Epithelial cell of proximal tubule (primary cell): ENCODE measurements around the gene RAP1A. TPM values are rescaled to one million over a fixed set of nuclear protein-coding genes. Genes with fewer than 3 reads are reported as not detected.

Experiments used
- DNase-seq: peaks from one replicate; pipeline ENCODE4 v3.0.0-alpha.2; 2011; ENCODE audit warnings: low read depth
- H3K4me3 ChIP-seq: 2 replicates; pipeline ENCODE4 v1.5.1; 2011; ENCODE audit warnings: low read depth, mild to moderate bottlenecking, low read length
- total RNA-seq: library from RNA; depleted of rRNA; stranded (reverse); fragments of >200 nt; gene quantifications from 2 replicates; pipeline ENCODE4 v1.2.3, GENCODE V29; 2015
- TF ChIP-seq, protein P1 (sequence below): conservative IDR thresholded peaks from 2 replicates; pipeline ENCODE4 v1.5.1; 2012; ENCODE audit warnings: low read depth, mild to moderate bottlenecking, low read length

The RAP1A gene
- total RNA-seq, 1 donor from 2014 or later: 25.7 TPM

DNA sequence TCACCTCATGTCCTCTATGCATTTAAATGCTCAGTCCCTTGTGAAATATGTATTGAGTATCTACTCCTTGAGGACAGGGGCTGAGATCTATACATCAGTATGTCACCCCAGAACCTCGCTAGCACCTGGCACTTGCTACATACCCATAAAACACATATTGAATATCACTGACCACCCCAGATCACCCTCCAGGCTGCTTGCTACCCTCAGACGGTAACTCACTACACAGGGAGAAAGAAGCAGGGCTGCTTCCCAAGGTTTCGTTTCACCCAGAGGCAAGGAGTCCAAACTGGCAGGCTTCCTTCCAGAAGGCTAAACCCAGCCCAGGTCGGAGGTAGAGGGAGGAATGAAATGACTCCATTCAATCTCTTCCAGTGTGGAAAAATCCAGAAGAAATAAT, 111.1 kb downstream of the RAP1A start:
- H3K4me3 ChIP-seq: no peak overlapping the region
- no peak for DNase-seq
- TF ChIP-seq, protein P1, sequence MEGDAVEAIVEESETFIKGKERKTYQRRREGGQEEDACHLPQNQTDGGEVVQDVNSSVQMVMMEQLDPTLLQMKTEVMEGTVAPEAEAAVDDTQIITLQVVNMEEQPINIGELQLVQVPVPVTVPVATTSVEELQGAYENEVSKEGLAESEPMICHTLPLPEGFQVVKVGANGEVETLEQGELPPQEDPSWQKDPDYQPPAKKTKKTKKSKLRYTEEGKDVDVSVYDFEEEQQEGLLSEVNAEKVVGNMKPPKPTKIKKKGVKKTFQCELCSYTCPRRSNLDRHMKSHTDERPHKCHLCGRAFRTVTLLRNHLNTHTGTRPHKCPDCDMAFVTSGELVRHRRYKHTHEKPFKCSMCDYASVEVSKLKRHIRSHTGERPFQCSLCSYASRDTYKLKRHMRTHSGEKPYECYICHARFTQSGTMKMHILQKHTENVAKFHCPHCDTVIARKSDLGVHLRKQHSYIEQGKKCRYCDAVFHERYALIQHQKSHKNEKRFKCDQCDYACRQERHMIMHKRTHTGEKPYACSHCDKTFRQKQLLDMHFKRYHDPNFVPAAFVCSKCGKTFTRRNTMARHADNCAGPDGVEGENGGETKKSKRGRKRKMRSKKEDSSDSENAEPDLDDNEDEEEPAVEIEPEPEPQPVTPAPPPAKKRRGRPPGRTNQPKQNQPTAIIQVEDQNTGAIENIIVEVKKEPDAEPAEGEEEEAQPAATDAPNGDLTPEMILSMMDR: no peak

GRCh38 chr1:111731956-111732355, 112.4 kb downstream of the RAP1A start:
- no peak overlapping the region for H3K4me3 ChIP-seq
- TF ChIP-seq, protein P1: no peak

DNA sequence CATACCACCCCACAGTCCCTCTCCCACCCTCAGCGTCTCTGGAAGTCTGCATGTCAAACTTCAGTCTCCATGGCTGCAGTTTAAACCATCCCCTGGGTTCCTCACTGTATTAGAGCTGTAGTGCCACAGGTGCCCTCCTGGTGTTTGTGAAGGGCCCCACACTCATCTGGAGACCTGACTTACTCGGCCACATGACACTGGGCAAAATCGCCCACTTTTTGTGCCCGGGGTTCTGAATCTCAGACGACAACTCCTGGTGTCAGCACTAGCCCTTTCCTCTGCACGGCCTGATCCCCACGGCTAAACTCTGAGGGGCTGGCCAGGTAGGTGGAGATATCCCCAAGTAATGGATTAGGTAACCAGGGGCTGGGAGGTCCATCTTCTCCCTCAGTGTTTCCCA, 113.1 kb downstream of the RAP1A start:
- no peak overlapping the region for H3K4me3 ChIP-seq
- TF ChIP-seq, protein P1: no peak
- DNase-seq: no peak

More at GRCh38 chr1:111731956-111732355, 112.4 kb downstream of the RAP1A start:
- no peak for DNase-seq

- DNase-seq: no peak
- no peak overlapping the region for H3K4me3 ChIP-seq
- TF ChIP-seq, protein P1: no peak
Observed at GRCh38 chr1:111733183-111733991, 113.8 kb downstream of the RAP1A start.

DNA sequence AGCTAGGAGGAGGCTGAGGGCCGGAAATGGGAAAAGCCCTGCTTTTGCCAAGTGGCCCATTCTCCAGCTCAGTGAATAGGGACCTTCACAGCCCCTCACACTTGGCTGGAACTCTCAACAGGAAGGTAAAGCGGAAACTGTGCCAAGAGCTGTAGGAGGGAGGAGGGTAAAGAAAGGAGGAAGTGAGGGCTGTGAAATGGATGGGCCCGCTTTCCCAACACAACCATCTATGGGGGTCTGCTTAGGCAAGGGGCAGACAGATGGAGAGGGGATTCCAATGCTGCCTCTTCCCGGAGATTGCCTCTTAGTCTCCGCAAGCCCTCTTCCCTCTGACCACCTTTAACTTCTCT, 114.4 kb downstream of the RAP1A start:
- TF ChIP-seq, protein P1: no peak
- DNase-seq: no peak
- H3K4me3 ChIP-seq: no peak overlapping the region

DNA sequence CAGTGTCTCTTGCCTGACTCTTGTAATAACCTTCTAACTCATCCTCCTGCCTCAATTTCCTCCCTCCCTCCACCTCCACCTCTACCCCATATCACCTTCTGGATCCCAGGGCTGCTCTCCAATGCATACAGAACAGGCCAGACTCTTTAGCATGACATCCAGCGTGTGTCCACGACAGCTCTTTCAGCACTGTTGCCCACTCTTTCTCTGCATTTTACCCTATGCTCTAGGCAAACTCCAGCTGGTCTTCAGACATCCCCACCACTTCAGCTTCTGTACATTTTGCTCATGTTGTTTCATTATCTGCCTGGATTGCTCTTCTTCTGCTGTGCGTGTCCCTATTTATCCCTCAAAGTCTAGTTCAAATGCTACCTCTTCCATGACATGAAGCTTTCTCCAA, 114.8 kb downstream of the RAP1A start:
- TF ChIP-seq, protein P1: no peak
- DNase-seq: no peak
- H3K4me3 ChIP-seq: no peak overlapping the region

GRCh38 chr1:111734856-111735255, 115.3 kb downstream of the RAP1A start:
- no peak overlapping the region for H3K4me3 ChIP-seq
- TF ChIP-seq, protein P1: no peak
- DNase-seq: no peak
